GM19455 (cell line): ENCODE measurements around the gene SEMA4C.

Experiments
- ATAC-seq: cut with Tn5 transposase; IDR thresholded peaks from one replicate; pipeline ENCODE4 v1.9.1; 2021; ENCODE audit not compliant: unreplicated experiment

Gene SEMA4C

GRCh38 chr2:96824079-96824870 is 45.6 kb downstream of the SEMA4C start:
- no peak for ATAC-seq

GRCh38 chr2:96823198-96823597 is 46.7 kb downstream of the SEMA4C start:
- ATAC-seq, result no peak

- no peak for ATAC-seq
Measured at GRCh38 chr2:96822786-96823185, 47.1 kb downstream of the SEMA4C start.

GRCh38 chr2:96821113-96821675 is 48.7 kb downstream of the SEMA4C start:
- no peak for ATAC-seq

DNA sequence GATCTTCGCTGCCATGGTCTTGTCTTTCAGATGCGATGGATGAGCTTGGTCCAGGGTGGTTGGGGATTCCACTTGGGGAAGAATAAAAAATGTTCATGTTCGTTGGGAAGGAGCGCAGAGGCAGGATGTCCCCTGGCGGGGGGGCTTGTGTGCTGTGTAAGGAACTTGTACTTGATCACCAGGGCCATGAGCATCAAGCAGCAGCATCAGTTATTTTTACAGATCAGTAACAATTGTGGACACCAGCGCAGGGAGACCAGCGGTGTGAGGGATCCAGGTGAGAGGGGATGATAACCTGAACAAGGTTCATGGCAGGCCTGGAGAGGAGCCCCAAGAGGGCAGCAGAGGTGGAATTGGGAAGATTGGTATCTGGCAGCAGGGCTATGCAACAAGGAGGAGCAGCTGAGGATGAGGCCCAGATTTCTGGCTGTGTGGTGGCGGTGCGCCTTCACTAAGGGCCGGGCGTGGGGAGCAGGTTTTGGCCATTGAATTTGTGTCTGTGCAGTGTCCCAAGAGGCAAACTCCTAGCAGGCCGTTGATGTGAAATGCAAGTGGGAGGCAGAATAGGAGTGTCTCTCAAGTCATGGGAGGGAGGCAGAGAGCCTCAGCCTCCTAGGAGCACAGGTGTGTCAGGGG is 49.9 kb downstream of the SEMA4C start:
- ATAC-seq, result no peak

DNA sequence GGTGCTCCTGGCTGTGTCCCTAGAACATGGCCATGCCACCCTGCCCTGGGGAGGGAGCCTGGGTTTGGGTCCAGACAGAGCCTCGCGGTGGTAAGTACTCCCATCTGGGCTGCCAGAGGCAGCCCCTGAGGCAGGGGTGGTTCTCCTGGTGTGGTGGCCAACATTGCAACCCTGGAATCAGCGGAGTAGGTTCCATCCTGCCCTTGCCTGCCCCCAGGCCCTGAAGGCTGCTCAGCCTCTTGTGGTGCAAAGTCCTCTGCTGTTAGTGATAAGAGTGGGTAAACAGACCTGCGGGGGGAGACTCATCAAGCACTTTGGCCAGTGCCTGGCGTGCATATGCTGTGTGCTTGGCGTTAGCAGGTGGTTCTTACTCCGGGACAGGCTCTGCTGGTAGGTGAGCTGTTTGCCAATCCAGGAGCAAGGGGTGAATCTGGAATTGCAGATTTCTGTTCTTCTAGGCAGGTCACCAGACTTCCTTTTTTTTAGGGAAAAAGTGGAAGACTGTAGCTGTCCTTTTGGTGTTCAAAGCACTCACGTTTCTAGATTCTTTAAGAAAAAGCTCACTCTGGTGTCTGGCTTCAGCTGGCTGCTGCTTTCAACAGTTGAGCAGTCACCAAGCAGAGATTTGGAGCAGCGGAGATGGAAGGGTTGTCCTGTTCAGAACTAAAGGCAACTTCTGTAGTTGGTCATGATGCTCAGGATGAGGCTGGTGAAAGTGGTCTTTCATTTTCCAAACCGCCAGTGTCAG is 50.6 kb downstream of the SEMA4C start:
- no peak for ATAC-seq

GRCh38 chr2:96817882-96818281 is 52.0 kb downstream of the SEMA4C start:
- no peak for ATAC-seq

- no peak for ATAC-seq
Measured at GRCh38 chr2:96816836-96817702, 52.8 kb downstream of the SEMA4C start.

DNA sequence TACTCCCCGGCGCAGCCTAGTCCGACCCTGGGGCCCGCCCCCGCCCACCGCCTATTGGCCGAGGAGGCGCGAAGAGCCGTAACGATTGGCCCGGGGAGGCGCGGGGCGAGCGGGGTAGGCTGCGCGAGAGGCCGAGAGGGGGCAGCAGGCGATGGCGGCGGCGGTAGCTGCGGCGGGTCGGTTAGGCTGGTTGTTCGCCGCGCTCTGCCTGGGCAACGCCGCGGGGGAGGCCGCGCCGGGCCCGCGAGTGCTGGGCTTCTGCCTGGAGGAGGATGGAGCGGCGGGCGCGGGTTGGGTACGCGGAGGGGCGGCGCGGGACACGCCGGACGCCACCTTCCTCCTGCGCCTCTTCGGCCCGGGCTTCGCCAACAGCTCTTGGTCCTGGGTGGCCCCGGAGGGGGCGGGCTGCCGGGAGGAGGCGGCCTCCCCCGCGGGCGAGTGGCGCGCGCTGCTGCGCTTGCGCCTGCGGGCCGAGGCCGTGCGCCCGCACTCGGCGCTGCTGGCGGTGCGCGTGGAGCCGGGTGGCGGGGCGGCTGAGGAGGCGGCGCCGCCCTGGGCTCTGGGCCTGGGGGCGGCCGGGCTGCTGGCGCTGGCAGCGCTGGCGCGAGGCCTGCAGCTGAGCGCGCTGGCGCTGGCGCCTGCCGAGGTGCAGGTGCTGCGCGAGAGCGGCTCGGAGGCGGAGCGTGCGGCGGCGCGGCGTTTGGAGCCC is 53.6 kb downstream of the SEMA4C start, which contains the start of gene CNNM3:
TSS of gene CNNM3 (plus strand) at position 142 of the 709 bp plus-strand sequence. CDS start at position 152, 10 bp downstream.
- ATAC-seq, result peak; percentile 86

- ATAC-seq, result peak; percentile 13
Measured at GRCh38 chr2:96815326-96816126, 54.4 kb downstream of the SEMA4C start.

- ATAC-seq, result no peak
Measured at GRCh38 chr2:96813656-96814055, 56.2 kb downstream of the SEMA4C start.

- no peak for ATAC-seq
Measured at GRCh38 chr2:96811917-96812316, 58.0 kb downstream of the SEMA4C start.

- ATAC-seq, result no peak
Measured at GRCh38 chr2:96810783-96811192, 59.1 kb downstream of the SEMA4C start.

- no peak for ATAC-seq
Measured at GRCh38 chr2:96809951-96810782, 59.7 kb downstream of the SEMA4C start.
